Measurements from ENCODE around the gene GRM4. TPM values are rescaled to one million over a fixed set of nuclear protein-coding genes. Genes with fewer than 3 reads are reported as not detected.

Gene GRM4
- polyA plus RNA-seq, 1 of the 3 experiments (the other 2 are of a cell fraction): not detected

GRCh38 chr6:34067814-34068213 is 78.1 kb downstream of the GRM4 start:
- WGBS (ENCODE audit: low lambda C conversion rate): 69% methylated on average over 13 of the region's 13 CpGs
- POLR2A ChIA-PET: no interaction called here
- Histone ChIP-seq H2AFZ (ENCODE audit: low read depth) (no peak overlapping the region), H3K4me3 (ENCODE audit: low read depth in 2 of 2, low read length in 1 of 2) (no peak overlapping the region), H3K4me2 (no peak overlapping the region), H3K4me1 (ENCODE audit: control insufficient read depth in 1 of 2, insufficient read depth in 2 of 2, low read depth in 1 of 2, low read length in 1 of 2) (peaks cover 0 to 11% of the 10 kb centered on the region in 2 experiments; a peak in 1 of 4 replicates), H3F3A (replicated peaks; ENCODE audit: insufficient read depth) (no peaks in the 10 kb centered on the region), H4K20me1 (ENCODE audit: insufficient read depth) (no peaks in the 10 kb centered on the region), H3K9me2 (no peaks in the 10 kb centered on the region), H3K27me3 (ENCODE audit: insufficient read depth) (peaks cover 8% of the 10 kb centered on the region), H3K36me3 (replicated peaks in 1 of 2; ENCODE audit: control insufficient read depth in 1 of 2, insufficient read depth in 2 of 2, low read length in 1 of 2) (no peaks in the 10 kb centered on the region), H3K9me3 (no peaks in the 10 kb centered on the region), H3K79me2 (ENCODE audit: insufficient read depth) (no peaks in the 10 kb centered on the region), H3K9ac (no peak overlapping the region), H3K27ac (ENCODE audit: low read depth in 2 of 2, low read length in 1 of 2) (no peak overlapping the region)
- TF ChIP-seq RAD21 (IDR thresholded peaks at IDR 0.05; ENCODE audit: low read length) (peak; percentile 27; the same call in 1 of the 2 replicates), SMC3 (IDR thresholded peaks at IDR 0.05; ENCODE audit: low read depth, low read length) (no peak), YY1 (IDR thresholded peaks at IDR 0.05; ENCODE audit: low read depth) (no peak), TCF12 (IDR thresholded peaks at IDR 0.05) (no peak), TAF1 (IDR thresholded peaks at IDR 0.05; ENCODE audit: borderline replicate concordance, low read depth, low read length) (no peak)
- no peak for DNase-seq
- CTCF ChIA-PET: interaction anchor here (1.2 to 6.2 kb wide), 3 partner anchors 11 to 296 kb away, joined by 3 to 38 read pairs (median 11); no protein-coding TSS in a partner anchor

- no peaks in the 10 kb centered on the region for H3K9me3 ChIP-seq
- H3K79me2 ChIP-seq (ENCODE audit: insufficient read depth): no peaks in the 10 kb centered on the region
- CTCF ChIA-PET: interaction anchor here (1.2 to 6.2 kb wide), 3 partner anchors 13 to 295 kb away, joined by 4 to 38 read pairs (median 11); no protein-coding TSS in a partner anchor
- no peak overlapping the region for H3K4me3 ChIP-seq (ENCODE audit: low read depth in 2 of 2, low read length in 1 of 2)
- no peak overlapping the region for H3K4me2 ChIP-seq
- 66% methylated on average over 17 of the region's 21 CpGs for WGBS (ENCODE audit: low lambda C conversion rate)
- H3K4me1 ChIP-seq (ENCODE audit: control insufficient read depth in 1 of 2, insufficient read depth in 2 of 2, low read depth in 1 of 2, low read length in 1 of 2): peaks cover 0 to 11% of the 10 kb centered on the region in 2 experiments; a peak in 1 of 4 replicates
- H3K9me2 ChIP-seq: no peaks in the 10 kb centered on the region
- POLR2A ChIA-PET: no interaction called here
- peaks cover 8% of the 10 kb centered on the region for H3K27me3 ChIP-seq (ENCODE audit: insufficient read depth)
- H3K9ac ChIP-seq: no peak overlapping the region
- no peak for DNase-seq
- H3K27ac ChIP-seq (ENCODE audit: low read depth in 2 of 2, low read length in 1 of 2): no peak overlapping the region
- H3K36me3 ChIP-seq (replicated peaks in 1 of 2; ENCODE audit: control insufficient read depth in 1 of 2, insufficient read depth in 2 of 2, low read length in 1 of 2): no peaks in the 10 kb centered on the region
- H3F3A ChIP-seq (replicated peaks; ENCODE audit: insufficient read depth): no peaks in the 10 kb centered on the region
- H2AFZ ChIP-seq (ENCODE audit: low read depth): no peak overlapping the region
- H4K20me1 ChIP-seq (ENCODE audit: insufficient read depth): no peaks in the 10 kb centered on the region
- TF ChIP-seq NFIC (IDR thresholded peaks at IDR 0.05; ENCODE audit: borderline replicate concordance): no peak
- TF ChIP-seq, protein P1, sequence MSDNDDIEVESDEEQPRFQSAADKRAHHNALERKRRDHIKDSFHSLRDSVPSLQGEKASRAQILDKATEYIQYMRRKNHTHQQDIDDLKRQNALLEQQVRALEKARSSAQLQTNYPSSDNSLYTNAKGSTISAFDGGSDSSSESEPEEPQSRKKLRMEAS (IDR thresholded peaks at IDR 0.05; ENCODE audit: low read depth): no peak
- TF ChIP-seq, protein P2, sequence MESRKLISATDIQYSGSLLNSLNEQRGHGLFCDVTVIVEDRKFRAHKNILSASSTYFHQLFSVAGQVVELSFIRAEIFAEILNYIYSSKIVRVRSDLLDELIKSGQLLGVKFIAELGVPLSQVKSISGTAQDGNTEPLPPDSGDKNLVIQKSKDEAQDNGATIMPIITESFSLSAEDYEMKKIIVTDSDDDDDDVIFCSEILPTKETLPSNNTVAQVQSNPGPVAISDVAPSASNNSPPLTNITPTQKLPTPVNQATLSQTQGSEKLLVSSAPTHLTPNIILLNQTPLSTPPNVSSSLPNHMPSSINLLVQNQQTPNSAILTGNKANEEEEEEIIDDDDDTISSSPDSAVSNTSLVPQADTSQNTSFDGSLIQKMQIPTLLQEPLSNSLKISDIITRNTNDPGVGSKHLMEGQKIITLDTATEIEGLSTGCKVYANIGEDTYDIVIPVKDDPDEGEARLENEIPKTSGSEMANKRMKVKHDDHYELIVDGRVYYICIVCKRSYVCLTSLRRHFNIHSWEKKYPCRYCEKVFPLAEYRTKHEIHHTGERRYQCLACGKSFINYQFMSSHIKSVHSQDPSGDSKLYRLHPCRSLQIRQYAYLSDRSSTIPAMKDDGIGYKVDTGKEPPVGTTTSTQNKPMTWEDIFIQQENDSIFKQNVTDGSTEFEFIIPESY (IDR thresholded peaks at IDR 0.05; ENCODE audit: borderline replicate concordance, low read depth): no peak
- no peak for TF ChIP-seq GABPA (IDR thresholded peaks at IDR 0.05; ENCODE audit: low read depth)
- TF ChIP-seq TCF12 (IDR thresholded peaks at IDR 0.05): no peak
- TF ChIP-seq TEAD4 (IDR thresholded peaks at IDR 0.05; ENCODE audit: borderline replicate concordance, insufficient read depth): no peak
- no peak for TF ChIP-seq USF2 (IDR thresholded peaks at IDR 0.05; ENCODE audit: borderline replicate concordance, low read depth, low read length)
- TF ChIP-seq EZH2phosphoT487 (IDR thresholded peaks at IDR 0.05; ENCODE audit: borderline replicate concordance, low read depth): no peak
- no peak for TF ChIP-seq RXRA (IDR thresholded peaks at IDR 0.05; ENCODE audit: borderline replicate concordance, low read depth)
- TF ChIP-seq, protein P3, sequence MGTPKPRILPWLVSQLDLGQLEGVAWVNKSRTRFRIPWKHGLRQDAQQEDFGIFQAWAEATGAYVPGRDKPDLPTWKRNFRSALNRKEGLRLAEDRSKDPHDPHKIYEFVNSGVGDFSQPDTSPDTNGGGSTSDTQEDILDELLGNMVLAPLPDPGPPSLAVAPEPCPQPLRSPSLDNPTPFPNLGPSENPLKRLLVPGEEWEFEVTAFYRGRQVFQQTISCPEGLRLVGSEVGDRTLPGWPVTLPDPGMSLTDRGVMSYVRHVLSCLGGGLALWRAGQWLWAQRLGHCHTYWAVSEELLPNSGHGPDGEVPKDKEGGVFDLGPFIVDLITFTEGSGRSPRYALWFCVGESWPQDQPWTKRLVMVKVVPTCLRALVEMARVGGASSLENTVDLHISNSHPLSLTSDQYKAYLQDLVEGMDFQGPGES (IDR thresholded peaks at IDR 0.05; ENCODE audit: low read depth, low read length): no peak
- TF ChIP-seq SMC3 (IDR thresholded peaks at IDR 0.05; ENCODE audit: low read depth, low read length): no peak
- TF ChIP-seq, protein P4, sequence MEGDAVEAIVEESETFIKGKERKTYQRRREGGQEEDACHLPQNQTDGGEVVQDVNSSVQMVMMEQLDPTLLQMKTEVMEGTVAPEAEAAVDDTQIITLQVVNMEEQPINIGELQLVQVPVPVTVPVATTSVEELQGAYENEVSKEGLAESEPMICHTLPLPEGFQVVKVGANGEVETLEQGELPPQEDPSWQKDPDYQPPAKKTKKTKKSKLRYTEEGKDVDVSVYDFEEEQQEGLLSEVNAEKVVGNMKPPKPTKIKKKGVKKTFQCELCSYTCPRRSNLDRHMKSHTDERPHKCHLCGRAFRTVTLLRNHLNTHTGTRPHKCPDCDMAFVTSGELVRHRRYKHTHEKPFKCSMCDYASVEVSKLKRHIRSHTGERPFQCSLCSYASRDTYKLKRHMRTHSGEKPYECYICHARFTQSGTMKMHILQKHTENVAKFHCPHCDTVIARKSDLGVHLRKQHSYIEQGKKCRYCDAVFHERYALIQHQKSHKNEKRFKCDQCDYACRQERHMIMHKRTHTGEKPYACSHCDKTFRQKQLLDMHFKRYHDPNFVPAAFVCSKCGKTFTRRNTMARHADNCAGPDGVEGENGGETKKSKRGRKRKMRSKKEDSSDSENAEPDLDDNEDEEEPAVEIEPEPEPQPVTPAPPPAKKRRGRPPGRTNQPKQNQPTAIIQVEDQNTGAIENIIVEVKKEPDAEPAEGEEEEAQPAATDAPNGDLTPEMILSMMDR (IDR thresholded peaks at IDR 0.05): no peak
Observed at GRCh38 chr6:34066772-34067770, 78.8 kb downstream of the GRM4 start.

Measured in SK-N-SH (cell line).